ENCODE measurements around the gene TSKU.

TSKU gene

GRCh38 chr11:76736773-76737495 lies 46.2 kb upstream of the TSKU start:
- DNase-seq (ENCODE audit: extremely low read depth, insufficient read length), result no peak
- Histone ChIP-seq H3K36me3 (ENCODE audit: control insufficient read depth, insufficient read depth, low read length) (no peaks in the 10 kb centered on the region), H3K4me3 (replicated peaks; ENCODE audit: low read depth, low read length) (no peak overlapping the region), H3K27me3 (replicated peaks; ENCODE audit: control insufficient read depth, insufficient read depth, low read length) (no peaks in the 10 kb centered on the region; the same call in 1 of the 2 replicates)
- TF ChIP-seq CTCF (IDR thresholded peaks at IDR 0.05; ENCODE audit: insufficient read depth, low read length, poor library complexity, severe bottlenecking), result no peak

GRCh38 chr11:76738618-76739240 lies 44.4 kb upstream of the TSKU start:
- Histone ChIP-seq H3K27me3 (replicated peaks; ENCODE audit: control insufficient read depth, insufficient read depth, low read length) (no peaks in the 10 kb centered on the region; the same call in 1 of the 2 replicates), H3K36me3 (ENCODE audit: control insufficient read depth, insufficient read depth, low read length) (no peaks in the 10 kb centered on the region), H3K4me3 (replicated peaks; ENCODE audit: low read depth, low read length) (no peak overlapping the region)
- DNase-seq (ENCODE audit: extremely low read depth, insufficient read length), result no peak
- no peak for TF ChIP-seq CTCF (IDR thresholded peaks at IDR 0.05; ENCODE audit: insufficient read depth, low read length, poor library complexity, severe bottlenecking)

GRCh38 chr11:76739798-76740197 lies 43.4 kb upstream of the TSKU start:
- TF ChIP-seq CTCF (IDR thresholded peaks at IDR 0.05; ENCODE audit: insufficient read depth, low read length, poor library complexity, severe bottlenecking), result no peak
- no peak overlapping the region for H3K4me3 ChIP-seq (replicated peaks; ENCODE audit: low read depth, low read length)
- H3K27me3 ChIP-seq (replicated peaks; ENCODE audit: control insufficient read depth, insufficient read depth, low read length), result no peaks in the 10 kb centered on the region; the same call in 1 of the 2 replicates

GRCh38 chr11:76740772-76741171 lies 42.4 kb upstream of the TSKU start:
- Histone ChIP-seq H3K27me3 (replicated peaks; ENCODE audit: control insufficient read depth, insufficient read depth, low read length) (peaks cover 2% of the 10 kb centered on the region), H3K36me3 (ENCODE audit: control insufficient read depth, insufficient read depth, low read length) (no peaks in the 10 kb centered on the region), H3K4me3 (replicated peaks; ENCODE audit: low read depth, low read length) (no peak overlapping the region)
- no peak for DNase-seq (ENCODE audit: extremely low read depth, insufficient read length)
- no peak for TF ChIP-seq CTCF (IDR thresholded peaks at IDR 0.05; ENCODE audit: insufficient read depth, low read length, poor library complexity, severe bottlenecking)

More at GRCh38 chr11:76739798-76740197, 43.4 kb upstream of the TSKU start:
- H3K36me3 ChIP-seq (ENCODE audit: control insufficient read depth, insufficient read depth, low read length), result no peaks in the 10 kb centered on the region
- no peak for DNase-seq (ENCODE audit: extremely low read depth, insufficient read length)

GRCh38 chr11:76742902-76743301 lies 40.3 kb upstream of the TSKU start:
- no peak for TF ChIP-seq CTCF (IDR thresholded peaks at IDR 0.05; ENCODE audit: insufficient read depth, low read length, poor library complexity, severe bottlenecking)
- Histone ChIP-seq H3K36me3 (ENCODE audit: control insufficient read depth, insufficient read depth, low read length) (no peaks in the 10 kb centered on the region), H3K4me3 (replicated peaks; ENCODE audit: low read depth, low read length) (no peak overlapping the region), H3K27me3 (replicated peaks; ENCODE audit: control insufficient read depth, insufficient read depth, low read length) (peaks cover 2% of the 10 kb centered on the region)
- no peak for DNase-seq (ENCODE audit: extremely low read depth, insufficient read length)
